ENCODE data around the gene SDR42E2.

DNA sequence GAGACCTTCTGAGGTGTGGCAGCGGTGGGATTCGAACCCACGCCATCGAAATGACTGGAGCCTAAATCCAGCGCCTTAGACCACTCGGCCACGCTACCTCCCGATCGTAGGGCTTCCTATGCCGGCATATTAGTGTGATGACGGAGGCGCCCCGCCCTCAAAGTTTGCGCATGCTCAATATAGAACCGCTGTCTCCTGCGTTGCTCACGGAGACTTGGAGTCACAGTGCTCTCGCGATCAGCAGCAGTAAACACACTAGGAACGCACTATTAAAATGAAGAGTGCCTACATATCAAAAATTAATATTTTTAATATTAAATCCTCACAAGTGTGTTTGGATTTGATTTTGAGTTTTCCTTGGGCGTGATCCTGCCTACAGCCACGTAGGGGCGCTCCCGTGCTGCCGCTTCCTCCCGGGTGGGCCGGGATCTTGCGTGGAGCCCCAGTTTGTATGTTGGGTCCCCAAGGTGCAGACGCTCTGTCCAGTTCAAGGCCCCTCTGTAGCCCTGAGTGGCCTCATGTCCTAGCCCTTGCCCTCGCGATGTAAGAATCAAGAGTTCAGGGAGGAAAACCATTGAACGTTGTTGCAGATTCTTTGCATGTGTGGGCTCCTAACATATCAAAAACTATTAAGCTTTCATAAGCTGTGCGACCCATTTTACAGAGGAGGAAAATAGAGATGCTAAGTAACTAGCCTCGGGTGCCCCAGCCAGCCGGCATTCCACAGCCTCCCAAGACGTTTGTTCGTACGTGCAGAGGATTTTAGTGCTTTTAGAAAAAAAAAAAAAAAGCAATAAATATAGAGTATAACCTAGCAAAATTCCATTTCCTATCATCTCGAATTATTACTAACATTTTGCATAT is 33.6 kb downstream of the SDR42E2 start:
- TF ChIP-seq ZNF24 (IDR thresholded peaks at IDR 0.05) (peak; percentile 100), RAD21 (IDR thresholded peaks at IDR 0.05; ENCODE audit: insufficient read depth, low read depth, low read length) (peak; percentile 77)

Data from GM12878 (cell line).